Mucosa of descending colon (tissue), 3 donors: ENCODE results near the gene IL10. TPM values are rescaled to one million over a fixed set of nuclear protein-coding genes. Genes with fewer than 3 reads are reported as not detected.

ENCODE experiments used
- ATAC-seq: fragments of 200-7000 bp; cut with Tn5 transposase; one replicate; pipeline ENCODE4 v1.9.1; 2020; ENCODE audit warnings: mild to moderate bottlenecking, moderate library complexity
- DNase-seq, 3 donors: peaks; one replicate each; pipeline ENCODE4 v3.0.0-alpha.2; 2020
- H3K36me3 ChIP-seq: fragments of 200-600 bp; one replicate; pipeline ENCODE4 v1.8.0; 2021; ENCODE audit warnings: low read depth, mild to moderate bottlenecking
- H3K4me1 ChIP-seq: fragments of 200-600 bp; one replicate; pipeline ENCODE4 v1.8.0; 2021; ENCODE audit warnings: low read depth, mild to moderate bottlenecking
- H3K4me3 ChIP-seq: fragments of 200-600 bp; one replicate; pipeline ENCODE4 v1.8.0; 2021; ENCODE audit warnings: mild to moderate bottlenecking
- H3K9me3 ChIP-seq: fragments of 200-600 bp; one replicate; pipeline ENCODE4 v1.8.0; 2021; ENCODE audit warnings: mild to moderate bottlenecking
- intact Hi-C, 2 donors: fragments of 100-400 bp; cut with DNase I in 1 of 2; cut with micrococcal nuclease in 1 of 2; formaldehyde crosslinking; loops; one replicate each; pipeline versions ENCODE4 v1.11.0 to v1.11.1; 2022; cut with DNase I, micrococcal nuclease
- total RNA-seq, 3 donors: library from RNA; stranded (reverse); fragmentation: NEBNext Ultra II Directional in 2 of 3; extraction: Animal tissue kit (Norgen Biotek cat#: 25700) in 2 of 3; gene quantifications; one replicate each; pipeline versions ENCODE4 v1.2.1 to v1.2.4, GENCODE V29; 2021 to 2023
- TF ChIP-seq, protein P1 (sequence below): fragments of 200-600 bp; IDR thresholded peaks from one replicate; pipeline ENCODE4 v1.8.0; 2022; ENCODE audit warnings: antibody characterized with exemption, mild to moderate bottlenecking
- donor health status: DM: no; HTN: no; CAD: no; lungs with moderate emphysema.
- donor health status: DM: no; HTN: no; CAD: no.
- donor health status: DM: no; HTN: yes; CAD: no.

IL10 gene
- total RNA-seq, 3 donors from 2014 or later = 1.0 to 2.9 (median 2.8) TPM

DNA sequence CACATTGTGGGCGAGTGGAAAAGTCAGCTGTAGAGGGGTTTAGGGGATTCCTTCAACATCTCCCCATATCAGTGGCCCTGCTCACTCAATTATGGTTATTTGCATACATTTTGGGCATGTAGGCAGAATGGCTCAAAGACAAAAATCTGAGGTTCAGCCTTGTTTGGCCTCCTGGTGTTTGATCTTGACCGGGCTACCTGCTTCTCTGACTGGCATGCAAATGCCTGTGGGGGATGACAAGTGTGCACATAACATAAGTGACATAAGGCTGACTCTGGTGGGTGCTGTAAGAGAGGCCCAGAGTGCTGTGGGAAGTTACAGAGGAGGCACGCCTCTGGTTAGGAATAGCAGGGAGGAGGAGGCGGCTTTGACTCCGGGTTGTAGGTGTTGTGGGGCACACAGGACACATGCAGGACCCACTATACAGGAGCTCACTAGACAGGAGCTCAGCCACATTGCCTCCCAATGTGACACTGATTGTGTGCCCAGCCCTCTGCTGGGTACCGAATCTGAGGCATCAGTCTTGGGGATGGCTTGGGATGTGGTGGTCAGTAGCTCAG is 31.1 kb downstream of the IL10 start:
- intact Hi-C loops = no loop called here
- TF ChIP-seq, protein P1, sequence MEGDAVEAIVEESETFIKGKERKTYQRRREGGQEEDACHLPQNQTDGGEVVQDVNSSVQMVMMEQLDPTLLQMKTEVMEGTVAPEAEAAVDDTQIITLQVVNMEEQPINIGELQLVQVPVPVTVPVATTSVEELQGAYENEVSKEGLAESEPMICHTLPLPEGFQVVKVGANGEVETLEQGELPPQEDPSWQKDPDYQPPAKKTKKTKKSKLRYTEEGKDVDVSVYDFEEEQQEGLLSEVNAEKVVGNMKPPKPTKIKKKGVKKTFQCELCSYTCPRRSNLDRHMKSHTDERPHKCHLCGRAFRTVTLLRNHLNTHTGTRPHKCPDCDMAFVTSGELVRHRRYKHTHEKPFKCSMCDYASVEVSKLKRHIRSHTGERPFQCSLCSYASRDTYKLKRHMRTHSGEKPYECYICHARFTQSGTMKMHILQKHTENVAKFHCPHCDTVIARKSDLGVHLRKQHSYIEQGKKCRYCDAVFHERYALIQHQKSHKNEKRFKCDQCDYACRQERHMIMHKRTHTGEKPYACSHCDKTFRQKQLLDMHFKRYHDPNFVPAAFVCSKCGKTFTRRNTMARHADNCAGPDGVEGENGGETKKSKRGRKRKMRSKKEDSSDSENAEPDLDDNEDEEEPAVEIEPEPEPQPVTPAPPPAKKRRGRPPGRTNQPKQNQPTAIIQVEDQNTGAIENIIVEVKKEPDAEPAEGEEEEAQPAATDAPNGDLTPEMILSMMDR = no peak
- H3K9me3 ChIP-seq = no peaks in the 10 kb centered on the region

DNA sequence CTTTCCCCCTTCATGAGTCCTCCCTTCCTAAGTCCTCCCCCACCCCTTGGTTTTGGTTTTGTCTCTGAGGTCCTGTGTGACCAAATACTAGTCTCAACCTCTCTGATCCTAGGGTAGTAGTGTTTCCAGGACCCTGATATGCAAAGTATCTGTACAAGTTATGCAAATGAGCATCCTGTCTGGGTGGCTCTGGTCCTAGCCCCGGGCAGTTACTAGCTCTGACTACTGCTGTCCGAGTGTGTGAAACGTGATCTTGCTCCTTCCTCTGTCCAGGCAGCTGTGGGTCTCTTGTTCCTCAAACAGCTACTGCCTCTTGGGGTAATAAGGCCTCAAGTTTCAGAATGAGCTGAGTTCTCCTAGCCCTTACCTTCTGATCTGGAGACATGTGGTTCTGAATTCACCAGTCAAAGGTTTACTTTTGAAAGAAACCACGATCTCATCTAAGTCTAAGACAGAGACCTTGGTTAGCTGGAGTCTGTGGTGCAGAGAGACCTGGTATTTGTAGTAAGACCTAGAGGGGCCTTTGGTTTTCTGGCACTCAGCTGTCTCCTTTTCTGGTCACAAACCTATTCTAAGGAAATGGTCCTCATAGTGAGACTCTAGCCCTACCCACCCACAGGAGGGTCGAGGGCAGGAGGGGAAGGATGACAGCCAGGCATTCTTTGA is 32.8 kb downstream of the IL10 start:
- DNase-seq (no peak), ATAC-seq (peak; percentile 43)
- no peaks in the 10 kb centered on the region for H3K9me3 ChIP-seq
- H3K4me3 ChIP-seq = no peak overlapping the region
- TF ChIP-seq, protein P1 = no peak
- no peaks in the 10 kb centered on the region for H3K36me3 ChIP-seq
- H3K4me1 ChIP-seq = peaks cover 4% of the 10 kb centered on the region
- intact Hi-C loops = loop anchor here in 1 of 2 donors (10.0 kb wide), 1 partner anchor 175 kb away; no protein-coding TSS in a partner anchor

More for the DNA sequence above, 31.1 kb downstream of the IL10 start:
- DNase-seq (no peak), ATAC-seq (no peak)
- no peak overlapping the region for H3K4me3 ChIP-seq
- no peaks in the 10 kb centered on the region for H3K36me3 ChIP-seq
- peaks cover 4% of the 10 kb centered on the region for H3K4me1 ChIP-seq

DNA sequence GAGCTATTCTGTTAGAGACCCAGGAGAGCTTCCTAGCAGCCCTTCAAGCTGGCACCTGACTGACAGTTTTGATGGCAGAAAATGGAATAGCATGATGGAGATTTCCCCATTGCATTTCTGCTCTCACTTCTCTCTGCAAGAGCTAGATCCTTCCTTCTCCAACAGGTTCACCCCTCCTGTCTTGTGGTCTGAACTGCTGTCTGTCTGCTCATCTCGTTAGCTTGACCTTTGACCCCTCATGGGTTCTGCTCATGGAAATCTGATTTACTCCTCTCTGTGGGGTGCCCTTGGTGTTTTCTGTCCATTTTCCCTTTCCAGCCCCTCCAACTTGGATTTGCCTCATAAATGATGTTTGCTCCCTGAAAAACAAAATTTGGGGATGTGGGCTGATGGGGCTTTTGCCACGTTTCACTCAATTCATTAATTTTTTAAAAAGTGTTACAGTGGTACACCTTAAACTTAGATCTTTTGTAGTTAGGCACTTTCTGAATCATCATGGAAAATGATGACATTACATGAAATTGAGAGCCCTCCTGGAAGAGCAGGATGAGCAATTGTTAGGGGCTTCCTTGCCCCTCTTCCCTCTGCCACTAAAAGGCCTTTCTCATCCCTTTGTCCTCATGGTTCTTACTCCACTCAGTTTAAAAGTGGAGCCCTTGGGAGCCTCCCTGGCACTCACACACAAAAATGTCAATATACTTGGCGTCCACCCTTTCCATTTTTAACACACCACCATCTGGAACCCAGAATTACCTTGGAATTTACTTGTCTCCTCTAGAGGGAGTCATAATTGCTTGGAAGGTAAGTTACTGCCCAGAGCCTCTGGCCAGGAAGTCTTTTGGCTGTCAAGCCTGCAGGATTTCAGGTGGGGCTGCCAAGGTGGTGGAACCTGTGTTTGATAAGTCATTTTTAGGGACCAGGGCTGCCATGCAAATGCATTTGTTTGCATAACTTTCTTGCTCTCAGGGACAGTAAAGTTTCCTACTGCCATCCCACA is 33.6 kb downstream of the IL10 start:
- Histone ChIP-seq H3K36me3 (no peaks in the 10 kb centered on the region), H3K9me3 (no peaks in the 10 kb centered on the region), H3K4me3 (no peak overlapping the region), H3K4me1 (peaks cover 4% of the 10 kb centered on the region)
- no peak for DNase-seq
- intact Hi-C loops = loop anchor here in 1 of 2 donors (10.0 kb wide), 1 partner anchor 176 kb away; no protein-coding TSS in a partner anchor
- peak; percentile 24 for ATAC-seq
- TF ChIP-seq, protein P1 = no peak

DNA sequence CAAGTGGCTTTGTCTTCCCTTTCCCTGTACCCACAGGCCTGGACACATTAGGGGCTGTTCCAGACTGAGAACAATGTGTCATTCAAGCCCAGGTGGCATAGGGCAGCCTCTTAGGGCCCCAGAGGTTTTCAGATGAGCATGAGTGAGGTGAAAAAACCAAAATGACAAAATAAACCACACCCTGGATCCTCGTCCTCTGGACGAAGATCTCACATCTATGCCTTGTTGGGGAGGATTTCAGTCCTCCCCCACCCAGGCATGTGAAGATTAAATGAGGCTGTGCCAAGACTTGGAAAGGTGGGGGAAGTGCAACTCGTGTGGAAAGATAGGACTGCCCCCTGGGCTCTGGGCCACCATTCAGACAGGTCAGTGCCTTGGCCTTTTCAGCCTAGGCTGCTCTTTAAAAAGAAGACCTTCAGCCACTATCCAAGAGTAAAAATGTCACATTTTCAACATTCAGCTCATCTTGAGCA is 34.5 kb downstream of the IL10 start:
- TF ChIP-seq, protein P1 = no peak
- Histone ChIP-seq H3K4me1 (peaks cover 4% of the 10 kb centered on the region), H3K9me3 (no peaks in the 10 kb centered on the region), H3K36me3 (no peaks in the 10 kb centered on the region), H3K4me3 (no peak overlapping the region)
- DNase-seq (no peak), ATAC-seq (peak; percentile 2)
- intact Hi-C loops = loop anchor here in 1 of 2 donors (10.0 kb wide), 1 partner anchor 177 kb away; no protein-coding TSS in a partner anchor
